Astrocyte of the cerebellum (primary cell): ENCODE results near the gene DNAJC22.
"Not testable (repeated sequence)": the region's sequence is repeated elsewhere in the genome, so short reads cannot be mapped to it uniquely, and the experiment has no call there.

Source experiments
- DNase-seq: peaks from one replicate; pipeline ENCODE4 v3.0.0-alpha.2; 2011; ENCODE audit warnings: low read depth
- H3K4me3 ChIP-seq: 2 replicates; pipeline ENCODE4 v1.5.1; 2011; ENCODE audit warnings: mild to moderate bottlenecking, low read depth, low read length, moderate library complexity
- in situ Hi-C: cut with HindIII; loops from 2 replicates; pipeline ENCODE4 v1.10.0; 2017; ENCODE audit warnings: low sequenced_read_pairs
- TF ChIP-seq, protein P1 (sequence below): IDR thresholded peaks from 2 replicates; pipeline ENCODE4 v1.5.1; 2012; ENCODE audit warnings: low read length, low read depth, moderate library complexity, mild to moderate bottlenecking; ENCODE audit errors: missing control alignments

Gene DNAJC22

DNA sequence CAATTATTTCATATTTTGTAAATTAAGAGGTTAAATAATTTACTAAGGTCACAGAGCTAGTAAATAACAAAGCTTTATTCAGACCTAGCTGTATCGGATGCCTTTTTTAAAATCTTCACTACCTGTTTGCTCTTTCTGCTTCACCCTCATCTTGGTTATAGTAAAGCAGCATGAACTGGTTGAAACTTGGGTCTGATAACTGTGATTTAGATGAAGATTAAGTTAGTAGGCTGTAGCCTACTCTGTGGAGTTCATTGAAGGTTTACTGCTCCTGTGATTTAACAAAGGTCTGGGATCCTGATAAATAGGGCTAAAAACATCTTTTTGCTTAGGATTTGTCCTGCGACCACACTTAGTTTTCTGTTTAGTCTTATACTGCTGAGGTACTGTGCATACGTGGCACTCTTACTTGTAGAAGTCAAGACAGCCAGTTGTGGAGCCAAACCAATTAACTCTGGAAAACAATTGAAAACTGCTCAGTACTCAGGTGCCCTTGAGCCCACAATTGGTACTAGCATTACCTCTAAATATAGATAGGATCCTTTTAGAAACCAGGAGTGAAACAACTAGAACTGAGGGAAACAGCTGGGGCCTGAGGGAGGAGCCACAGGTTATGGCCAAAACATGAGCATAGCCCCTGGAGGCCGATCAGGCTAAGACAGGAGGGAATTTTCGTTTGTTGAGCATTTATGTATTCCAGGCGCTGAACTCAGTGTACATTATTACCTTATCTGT lies 22.9 kb downstream of the DNAJC22 start:
- H3K4me3 ChIP-seq: no peak overlapping the region
- TF ChIP-seq, protein P1, sequence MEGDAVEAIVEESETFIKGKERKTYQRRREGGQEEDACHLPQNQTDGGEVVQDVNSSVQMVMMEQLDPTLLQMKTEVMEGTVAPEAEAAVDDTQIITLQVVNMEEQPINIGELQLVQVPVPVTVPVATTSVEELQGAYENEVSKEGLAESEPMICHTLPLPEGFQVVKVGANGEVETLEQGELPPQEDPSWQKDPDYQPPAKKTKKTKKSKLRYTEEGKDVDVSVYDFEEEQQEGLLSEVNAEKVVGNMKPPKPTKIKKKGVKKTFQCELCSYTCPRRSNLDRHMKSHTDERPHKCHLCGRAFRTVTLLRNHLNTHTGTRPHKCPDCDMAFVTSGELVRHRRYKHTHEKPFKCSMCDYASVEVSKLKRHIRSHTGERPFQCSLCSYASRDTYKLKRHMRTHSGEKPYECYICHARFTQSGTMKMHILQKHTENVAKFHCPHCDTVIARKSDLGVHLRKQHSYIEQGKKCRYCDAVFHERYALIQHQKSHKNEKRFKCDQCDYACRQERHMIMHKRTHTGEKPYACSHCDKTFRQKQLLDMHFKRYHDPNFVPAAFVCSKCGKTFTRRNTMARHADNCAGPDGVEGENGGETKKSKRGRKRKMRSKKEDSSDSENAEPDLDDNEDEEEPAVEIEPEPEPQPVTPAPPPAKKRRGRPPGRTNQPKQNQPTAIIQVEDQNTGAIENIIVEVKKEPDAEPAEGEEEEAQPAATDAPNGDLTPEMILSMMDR: peak; percentile 58
- DNase-seq: no peak
- in situ Hi-C loops: loop anchor here (5.0 kb wide), 3 partner anchors 48 to 138 kb away; partner anchors contain the start of gene TUBA1C

DNA sequence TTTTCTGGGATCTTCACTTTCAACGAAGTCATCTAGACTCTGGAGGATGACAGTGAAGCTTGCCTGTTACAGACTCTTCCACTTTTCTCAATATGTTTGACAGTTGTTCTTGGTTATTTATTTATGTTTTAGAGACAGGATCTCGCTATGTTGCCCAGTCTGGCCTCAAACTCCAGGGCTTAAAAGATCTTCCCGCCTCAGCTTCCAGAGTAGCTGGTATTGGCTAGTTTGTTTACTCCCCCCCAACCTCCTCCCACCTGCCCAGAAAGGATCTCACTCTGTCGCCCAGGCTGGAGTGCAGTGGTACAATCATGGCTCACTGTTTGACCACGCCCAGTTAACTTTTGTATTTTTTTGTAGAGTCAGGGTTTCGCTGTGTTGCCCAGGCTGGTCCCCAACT lies 23.9 kb downstream of the DNAJC22 start:
- TF ChIP-seq, protein P1: no peak
- DNase-seq: no peak
- in situ Hi-C loops: no loop called here
- no peak overlapping the region for H3K4me3 ChIP-seq

DNA sequence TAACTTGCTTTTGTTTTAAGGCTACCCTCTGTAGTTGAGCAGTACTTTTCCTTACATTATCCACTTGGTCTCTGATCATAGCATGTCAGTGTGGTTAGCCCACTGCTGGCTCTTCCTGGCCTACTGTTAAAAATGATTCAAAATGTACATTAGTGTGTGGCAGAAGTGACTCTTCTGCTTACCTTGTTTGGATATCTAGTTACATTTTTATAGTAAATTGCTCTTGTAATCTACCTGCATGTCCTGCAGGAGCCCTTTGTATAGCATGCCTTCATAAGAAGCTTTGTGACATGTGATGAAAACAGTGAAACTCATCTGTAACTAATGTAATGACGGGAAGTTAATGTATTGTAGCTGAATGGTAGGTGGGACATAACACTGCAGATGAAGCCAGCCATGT lies 28.7 kb downstream of the DNAJC22 start:
- TF ChIP-seq, protein P1: no peak
- H3K4me3 ChIP-seq: no peak overlapping the region
- no peak for DNase-seq
- in situ Hi-C loops: no loop called here

DNA sequence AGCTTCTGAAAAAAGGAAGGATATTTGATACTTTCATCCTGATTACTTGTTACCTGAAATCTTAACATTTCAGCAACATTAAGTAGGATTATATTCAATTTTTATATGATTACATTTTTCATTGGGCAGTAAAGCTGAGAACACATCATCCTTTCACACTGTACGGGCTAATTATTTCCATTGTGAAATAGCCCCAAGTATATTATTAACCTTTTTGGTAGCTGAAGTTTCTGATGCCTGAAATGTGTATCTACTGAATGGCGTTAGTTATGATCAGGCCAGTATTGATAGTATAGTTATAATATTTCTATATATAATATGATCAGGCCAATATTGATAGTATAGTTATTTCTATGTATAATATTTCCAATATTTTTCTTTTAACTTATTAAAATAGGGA lies 30.7 kb downstream of the DNAJC22 start:
- no peak for DNase-seq
- TF ChIP-seq, protein P1: no peak
- in situ Hi-C loops: no loop called here

DNA sequence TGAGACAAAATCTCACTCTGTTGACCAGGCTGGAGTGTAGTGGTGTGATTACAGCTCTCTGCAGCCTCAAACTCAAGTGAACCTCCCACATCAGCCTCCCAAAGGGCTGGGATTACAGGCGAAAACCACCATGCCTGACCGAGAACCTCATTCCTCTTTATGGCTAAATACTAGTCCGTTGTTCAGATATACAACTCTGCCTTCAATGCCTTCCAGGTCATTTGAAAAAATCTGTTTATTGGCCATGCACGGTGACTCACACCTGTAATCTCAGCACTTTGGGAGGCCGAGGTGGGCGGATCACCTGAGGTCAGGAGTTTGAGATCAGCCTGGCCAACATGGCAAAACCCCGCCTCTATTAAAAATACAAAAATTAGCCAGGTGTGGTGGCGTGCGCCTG lies 33.5 kb downstream of the DNAJC22 start:
- DNase-seq, in situ Hi-C loops, H3K4me3 ChIP-seq: not testable (repeated sequence)

More for the DNA sequence above, 30.7 kb downstream of the DNAJC22 start:
- H3K4me3 ChIP-seq: no peak overlapping the region

DNA sequence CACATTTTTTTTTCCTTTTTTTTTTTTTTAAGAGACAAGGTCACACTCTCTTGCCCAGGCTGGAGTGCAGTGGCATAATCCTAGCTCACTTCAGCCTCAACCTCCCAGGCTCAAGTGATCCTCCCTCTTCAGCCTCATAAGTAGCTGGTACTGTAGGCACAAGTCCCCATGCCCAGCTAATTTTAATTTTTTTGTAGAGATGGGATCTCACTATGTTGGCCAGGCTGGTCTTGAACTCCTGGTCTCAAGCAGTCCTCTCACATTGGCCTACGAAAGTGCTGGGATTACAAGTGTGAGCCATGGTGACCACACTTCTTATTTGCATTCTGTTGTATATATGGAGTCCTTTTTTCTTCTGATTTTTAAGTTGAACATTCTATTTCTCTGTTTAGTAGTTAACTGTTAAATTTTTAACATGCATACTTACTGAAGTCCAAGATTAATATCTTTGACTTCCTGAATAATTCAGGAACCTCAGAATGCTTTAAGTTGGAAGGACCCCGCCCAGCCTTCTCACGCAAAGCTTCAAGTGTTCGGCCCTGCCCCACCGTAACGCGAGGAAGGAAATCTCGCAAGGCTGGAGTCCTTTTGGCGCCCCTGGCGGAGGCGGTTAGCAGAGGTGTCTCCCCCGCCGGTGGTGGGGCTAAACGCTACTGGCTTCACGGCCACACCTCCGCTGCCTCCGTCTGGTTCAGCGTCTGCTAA lies 42.1 kb downstream of the DNAJC22 start:
- DNase-seq: no peak
- in situ Hi-C loops: no loop called here
- TF ChIP-seq, protein P1: no peak
- no peak overlapping the region for H3K4me3 ChIP-seq

DNA sequence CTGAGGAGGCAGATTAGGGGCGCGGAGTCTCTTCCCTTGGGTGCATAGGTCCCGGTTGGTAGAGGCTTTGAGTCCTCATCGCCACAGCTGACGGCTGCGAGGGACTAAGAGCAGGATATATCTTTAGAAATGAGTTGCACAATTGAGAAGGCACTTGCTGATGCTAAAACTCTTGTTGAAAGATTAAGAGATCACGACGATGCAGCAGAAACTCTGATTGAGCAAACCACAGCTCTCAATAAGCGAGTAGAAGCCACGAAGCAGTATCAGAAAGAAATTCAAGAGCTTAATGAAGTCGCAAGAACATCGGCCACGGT lies 42.7 kb downstream of the DNAJC22 start:
- in situ Hi-C loops: no loop called here
- TF ChIP-seq, protein P1: no peak
- H3K4me3 ChIP-seq: no peak overlapping the region
- DNase-seq: no peak
